Neural cell (in vitro differentiated cells): ENCODE results near the gene NCBP3.
"Not testable (repeated sequence)": the region's sequence is repeated elsewhere in the genome, so short reads cannot be mapped to it uniquely, and the experiment has no call there.

Experiments used
- CTCF ChIP-seq: fragments of 450-650 bp; IDR thresholded peaks from 2 replicates; pipeline ENCODE4 v1.5.1; 2014; ENCODE audit warnings: antibody characterized with exemption, mild to moderate bottlenecking, moderate library complexity; ENCODE audit not compliant: poor library complexity, severe bottlenecking
- EP300 ChIP-seq: fragments of 450-650 bp; conservative IDR thresholded peaks from 2 replicates; pipeline ENCODE4 v1.6.1; 2014; ENCODE audit warnings: antibody characterized with exemption, mild to moderate bottlenecking, moderate library complexity; ENCODE audit not compliant: poor library complexity, severe bottlenecking
- EZH2 ChIP-seq: fragments of 200-600, 300-800 bp; shearing (Covaris generic), sonication (generic); IDR thresholded peaks from 2 replicates; pipeline ENCODE4 v1.6.1; 2014; ENCODE audit warnings: antibody characterized with exemption, low read length, borderline replicate concordance, mild to moderate bottlenecking; ENCODE audit not compliant: insufficient read depth, poor library complexity, severe bottlenecking
- POLR2AphosphoS5 ChIP-seq: IDR thresholded peaks from 2 replicates; pipeline ENCODE4 v1.6.1; 2012
- REST ChIP-seq: IDR thresholded peaks from 2 replicates; pipeline ENCODE4 v1.6.1; 2012; ENCODE audit warnings: borderline replicate concordance
- SMC3 ChIP-seq: fragments of 450-650 bp; conservative IDR thresholded peaks from 2 replicates; pipeline ENCODE4 v1.6.1; 2014; ENCODE audit warnings: antibody characterized with exemption, mild to moderate bottlenecking, moderate library complexity; ENCODE audit not compliant: poor library complexity

GRCh38 chr17:3844556-3844955 lies 1.5 kb downstream of the NCBP3 start:
- not testable (repeated sequence) for TF ChIP-seq CTCF, EP300, POLR2AphosphoS5, EZH2, SMC3, REST
